WERI-Rb-1 (cell line): ENCODE results near the gene CFAP68.
"Not testable (repeated sequence)": the region's sequence is repeated elsewhere in the genome, so short reads cannot be mapped to it uniquely, and the experiment has no call there.

ENCODE experiments used
- DNase-seq: peaks from one replicate; pipeline ENCODE4 v3.0.0-alpha.2; 2020
- H3K27ac ChIP-seq: fragments of 250-450 bp; sonication (Bioruptor Pico); 2 replicates; pipeline ENCODE4 v1.5.1; 2020; ENCODE audit warnings: mild to moderate bottlenecking, moderate library complexity
- H3K27me3 ChIP-seq: fragments of 250-450 bp; sonication (Bioruptor Pico); 2 replicates; pipeline ENCODE4 v1.5.1; 2021; ENCODE audit warnings: mild to moderate bottlenecking, low read depth, moderate library complexity; ENCODE audit not compliant: insufficient read depth, severe bottlenecking
- H3K36me3 ChIP-seq: fragments of 250-450 bp; sonication (Bioruptor Pico); 2 replicates; pipeline ENCODE4 v1.5.1; 2020; ENCODE audit warnings: mild to moderate bottlenecking, moderate library complexity
- H3K4me3 ChIP-seq: 2 replicates; pipeline ENCODE4 v1.5.1; 2011; ENCODE audit warnings: low read depth, mild to moderate bottlenecking, control low read depth, low read length
- H3K9me3 ChIP-seq: fragments of 250-450 bp; sonication (Bioruptor Pico); 2 replicates; pipeline ENCODE4 v1.5.1; 2021; ENCODE audit warnings: mild to moderate bottlenecking, moderate library complexity; ENCODE audit not compliant: severe bottlenecking
- CTCF ChIP-seq: IDR thresholded peaks from 2 replicates; pipeline ENCODE4 v1.5.1; 2011; ENCODE audit warnings: low read depth, mild to moderate bottlenecking, control low read depth, inconsistent platforms, low read length

CFAP68 gene

GRCh38 chr11:111870886-111871692, 8.3 kb upstream of the CFAP68 start, which contains the start of gene ALG9:
ALG9 (minus strand) TSS chr11:111871581; CDS start chr11:111871482, 99 bp downstream.
- Histone ChIP-seq H3K36me3 (peaks cover 39% of the 10 kb centered on the region), H3K4me3 (peak within 1 kb of the TSS; percentile 94), H3K27me3 (no peaks in the 10 kb centered on the region), H3K9me3 (no peaks in the 10 kb centered on the region), H3K27ac (peak within 1 kb of the TSS; percentile 92)
- TF ChIP-seq CTCF = no peak
- peak; percentile 90 for DNase-seq

DNA sequence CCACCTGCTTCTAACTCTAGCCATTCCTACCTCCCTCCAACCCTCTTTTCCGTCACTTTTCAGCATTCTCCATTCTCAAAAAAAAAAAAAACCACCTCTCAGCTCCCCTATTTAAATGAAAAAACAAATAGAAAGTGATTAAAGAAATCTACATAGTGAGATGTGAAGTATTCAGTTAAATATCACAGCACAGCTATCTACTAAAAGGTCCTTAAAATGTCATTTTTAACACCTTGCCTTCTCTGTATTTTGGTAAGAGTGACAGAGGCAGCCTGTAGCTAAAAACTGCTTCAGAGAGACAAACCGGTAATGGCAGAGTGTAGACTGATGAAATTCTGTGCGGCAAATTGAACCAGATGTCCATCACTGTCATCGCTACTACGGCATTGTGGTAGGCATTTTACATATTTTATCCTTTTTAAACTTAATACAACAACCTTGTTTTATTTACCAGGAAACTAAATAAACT, 7.6 kb upstream of the CFAP68 start:
- Histone ChIP-seq H3K4me3 (peak overlapping the region; percentile 94), H3K27ac (peak overlapping the region; percentile 92), H3K9me3 (no peaks in the 10 kb centered on the region), H3K27me3 (no peaks in the 10 kb centered on the region), H3K36me3 (peaks cover 34% of the 10 kb centered on the region)
- no peak for DNase-seq
- no peak for TF ChIP-seq CTCF

- no peaks in the 10 kb centered on the region for H3K27me3 ChIP-seq
- TF ChIP-seq CTCF = no peak
- H3K27ac ChIP-seq = peak overlapping the region; percentile 98
- H3K4me3 ChIP-seq = peak overlapping the region; percentile 92
- no peaks in the 10 kb centered on the region for H3K36me3 ChIP-seq
- no peaks in the 10 kb centered on the region for H3K9me3 ChIP-seq
- no peak for DNase-seq
These were observed 924 bp upstream of the CFAP68 start for GRCh38 chr11:111878385-111878848.

GRCh38 chr11:111879637-111879960, 258 bp downstream of the CFAP68 start:
- no peak for DNase-seq
- Histone ChIP-seq H3K36me3 (no peaks in the 10 kb centered on the region), H3K27me3 (no peaks in the 10 kb centered on the region), H3K4me3 (peak overlapping the region; percentile 92), H3K9me3 (no peaks in the 10 kb centered on the region), H3K27ac (peak overlapping the region; percentile 98)
- TF ChIP-seq CTCF = no peak

DNA sequence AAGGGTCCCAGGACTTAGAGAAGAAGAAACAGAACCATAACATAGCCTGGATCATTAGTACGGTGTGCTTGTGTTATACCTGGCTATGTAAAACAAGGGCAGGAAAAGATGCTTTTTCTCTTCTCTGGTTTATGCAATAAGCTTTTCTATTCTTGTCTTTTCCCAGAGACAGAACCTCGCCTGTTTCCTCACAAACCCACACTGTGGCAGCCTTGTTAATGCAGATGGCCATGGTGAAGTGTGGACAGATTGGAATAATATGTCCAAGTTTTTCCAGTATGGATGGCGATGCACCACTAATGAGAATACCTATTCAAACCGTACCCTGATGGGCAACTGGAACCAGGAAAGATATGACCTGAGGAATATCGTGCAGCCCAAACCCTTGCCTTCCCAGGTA, 2.9 kb downstream of the CFAP68 start:
- Histone ChIP-seq H3K9me3 (no peaks in the 10 kb centered on the region), H3K27ac (no peak overlapping the region), H3K36me3 (no peaks in the 10 kb centered on the region), H3K4me3 (no peak overlapping the region), H3K27me3 (no peaks in the 10 kb centered on the region)
- no peak for TF ChIP-seq CTCF
- no peak for DNase-seq

DNA sequence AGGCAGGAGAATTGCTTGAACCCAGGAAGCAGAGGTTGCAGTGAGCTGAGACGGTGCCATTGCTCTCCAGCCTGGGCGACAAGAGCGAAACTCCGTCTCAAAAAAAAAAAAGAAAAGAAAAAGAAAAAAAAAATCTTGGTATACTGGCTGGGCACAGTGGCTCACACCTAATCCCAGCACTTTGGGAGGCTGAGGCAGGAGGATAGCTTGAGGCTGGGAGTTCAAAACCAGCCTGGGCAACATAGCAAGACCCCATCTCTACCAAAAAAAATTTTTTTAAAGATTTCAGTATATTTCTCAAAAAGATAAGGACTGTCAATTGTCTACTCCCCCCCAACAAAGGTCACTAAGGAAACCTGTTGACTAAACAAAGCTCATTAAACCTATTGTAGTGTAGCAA, 5.7 kb downstream of the CFAP68 start:
- not testable (repeated sequence) for H3K27me3 ChIP-seq, H3K27ac ChIP-seq, H3K36me3 ChIP-seq, H3K9me3 ChIP-seq, DNase-seq, H3K4me3 ChIP-seq
